Loucy (cell line): ENCODE data around the gene CGREF1.

ENCODE experiments used
- H2AFZ ChIP-seq: fragments of 200-600 bp; sonication (generic); 2 replicates; pipeline ENCODE4 v1.6.0; 2016; ENCODE audit warnings: antibody characterized with exemption, mild to moderate bottlenecking, low read length, moderate library complexity
- H3F3A ChIP-seq: fragments of 200-600 bp; 2 replicates; pipeline ENCODE4 v1.6.0; 2016; ENCODE audit warnings: antibody characterized with exemption, low read depth, mild to moderate bottlenecking
- H3K27me3 ChIP-seq: fragments of 200-600 bp; sonication (generic); 2 replicates; pipeline ENCODE4 v1.6.1; 2014; ENCODE audit warnings: low read length, mild to moderate bottlenecking; ENCODE audit not compliant: insufficient read depth, poor library complexity, severe bottlenecking
- H3K36me3 ChIP-seq: fragments of 200-600 bp; sonication (generic); 2 replicates; pipeline ENCODE4 v1.6.1; 2016; ENCODE audit warnings: low read length; ENCODE audit not compliant: insufficient read depth
- H3K4me1 ChIP-seq: fragments of 200-600 bp; sonication (generic); 2 replicates; pipeline ENCODE4 v1.5.1; 2014; ENCODE audit warnings: low read length, mild to moderate bottlenecking; ENCODE audit not compliant: insufficient read depth, poor library complexity, severe bottlenecking
- H3K4me2 ChIP-seq: fragments of 200-600 bp; sonication (generic); 2 replicates; pipeline ENCODE4 v1.6.0; 2014; ENCODE audit warnings: antibody characterized with exemption, low read length, low read depth, mild to moderate bottlenecking; ENCODE audit not compliant: poor library complexity, severe bottlenecking
- H3K4me3 ChIP-seq: fragments of 200-600 bp; sonication (generic); 2 replicates; pipeline ENCODE4 v1.5.1; 2014; ENCODE audit warnings: low read length, mild to moderate bottlenecking, mixed read lengths; ENCODE audit not compliant: poor library complexity, severe bottlenecking
- H3K79me2 ChIP-seq: fragments of 200-600 bp; sonication (generic); 2 replicates; pipeline ENCODE4 v1.6.1; 2014; ENCODE audit warnings: low read length; ENCODE audit not compliant: insufficient read depth
- H3K9ac ChIP-seq: fragments of 200-600 bp; sonication (generic); 2 replicates; pipeline ENCODE4 v1.6.0; 2014; ENCODE audit warnings: mild to moderate bottlenecking, low read depth, low read length, moderate library complexity; ENCODE audit not compliant: poor library complexity, severe bottlenecking
- H3K9me2 ChIP-seq: fragments of 200-600 bp; sonication (generic); replicated peaks from 2 replicates; pipeline ENCODE4 v1.6.1; 2016; ENCODE audit warnings: low read depth, low read length, mixed read lengths
- H3K9me3 ChIP-seq: fragments of 200-600 bp; sonication (generic); 2 replicates; pipeline ENCODE4 v1.6.1; 2014; ENCODE audit warnings: mild to moderate bottlenecking, antibody characterized with exemption, low read length, low read depth; ENCODE audit not compliant: insufficient read depth
- H4K20me1 ChIP-seq: fragments of 200-600 bp; sonication (generic); 2 replicates; pipeline ENCODE4 v1.6.0; 2014; ENCODE audit warnings: antibody characterized with exemption, low read length, mild to moderate bottlenecking; ENCODE audit not compliant: insufficient read depth, poor library complexity, severe bottlenecking
- EZH2phosphoT487 ChIP-seq: fragments of 200-600 bp; IDR thresholded peaks from 2 replicates; pipeline ENCODE4 v1.6.1; 2018; ENCODE audit warnings: antibody characterized with exemption, mild to moderate bottlenecking, moderate library complexity, borderline replicate concordance
- TF ChIP-seq, protein P1 (sequence below): fragments of 200-600 bp; sonication (generic); conservative IDR thresholded peaks from 2 replicates; pipeline ENCODE4 v1.5.1; 2014; ENCODE audit warnings: mild to moderate bottlenecking, antibody characterized with exemption, low read length

CGREF1 gene

GRCh38 chr2:27094353-27094984 is 24.5 kb downstream of the CGREF1 start:
- H2AFZ ChIP-seq = no peak overlapping the region

GRCh38 chr2:27093430-27094352 is 25.2 kb downstream of the CGREF1 start:
- Histone ChIP-seq H3K4me3 (no peak overlapping the region), H3K4me2 (no peak overlapping the region), H3K9me3 (no peaks in the 10 kb centered on the region), H3K36me3 (no peaks in the 10 kb centered on the region), H3K4me1 (peaks cover 4% of the 10 kb centered on the region), H3F3A (no peaks in the 10 kb centered on the region), H3K9me2 (no peaks in the 10 kb centered on the region), H2AFZ (no peak overlapping the region), H3K9ac (no peak overlapping the region), H4K20me1 (no peaks in the 10 kb centered on the region), H3K79me2 (no peaks in the 10 kb centered on the region), H3K27me3 (no peaks in the 10 kb centered on the region)
- TF ChIP-seq, protein P1, sequence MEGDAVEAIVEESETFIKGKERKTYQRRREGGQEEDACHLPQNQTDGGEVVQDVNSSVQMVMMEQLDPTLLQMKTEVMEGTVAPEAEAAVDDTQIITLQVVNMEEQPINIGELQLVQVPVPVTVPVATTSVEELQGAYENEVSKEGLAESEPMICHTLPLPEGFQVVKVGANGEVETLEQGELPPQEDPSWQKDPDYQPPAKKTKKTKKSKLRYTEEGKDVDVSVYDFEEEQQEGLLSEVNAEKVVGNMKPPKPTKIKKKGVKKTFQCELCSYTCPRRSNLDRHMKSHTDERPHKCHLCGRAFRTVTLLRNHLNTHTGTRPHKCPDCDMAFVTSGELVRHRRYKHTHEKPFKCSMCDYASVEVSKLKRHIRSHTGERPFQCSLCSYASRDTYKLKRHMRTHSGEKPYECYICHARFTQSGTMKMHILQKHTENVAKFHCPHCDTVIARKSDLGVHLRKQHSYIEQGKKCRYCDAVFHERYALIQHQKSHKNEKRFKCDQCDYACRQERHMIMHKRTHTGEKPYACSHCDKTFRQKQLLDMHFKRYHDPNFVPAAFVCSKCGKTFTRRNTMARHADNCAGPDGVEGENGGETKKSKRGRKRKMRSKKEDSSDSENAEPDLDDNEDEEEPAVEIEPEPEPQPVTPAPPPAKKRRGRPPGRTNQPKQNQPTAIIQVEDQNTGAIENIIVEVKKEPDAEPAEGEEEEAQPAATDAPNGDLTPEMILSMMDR = no peak
- no peak for TF ChIP-seq EZH2phosphoT487

More at GRCh38 chr2:27094353-27094984, 24.5 kb downstream of the CGREF1 start:
- H3K9me3 ChIP-seq = no peaks in the 10 kb centered on the region
- H3K9ac ChIP-seq = no peak overlapping the region
- H3K4me2 ChIP-seq = no peak overlapping the region
- no peaks in the 10 kb centered on the region for H3F3A ChIP-seq
- no peaks in the 10 kb centered on the region for H4K20me1 ChIP-seq
- no peaks in the 10 kb centered on the region for H3K4me1 ChIP-seq
- H3K9me2 ChIP-seq = no peaks in the 10 kb centered on the region
- H3K27me3 ChIP-seq = no peaks in the 10 kb centered on the region
- H3K36me3 ChIP-seq = no peaks in the 10 kb centered on the region
- TF ChIP-seq, protein P1 = no peak
- no peak for TF ChIP-seq EZH2phosphoT487
- H3K79me2 ChIP-seq = no peaks in the 10 kb centered on the region
- H3K4me3 ChIP-seq = no peak overlapping the region

DNA sequence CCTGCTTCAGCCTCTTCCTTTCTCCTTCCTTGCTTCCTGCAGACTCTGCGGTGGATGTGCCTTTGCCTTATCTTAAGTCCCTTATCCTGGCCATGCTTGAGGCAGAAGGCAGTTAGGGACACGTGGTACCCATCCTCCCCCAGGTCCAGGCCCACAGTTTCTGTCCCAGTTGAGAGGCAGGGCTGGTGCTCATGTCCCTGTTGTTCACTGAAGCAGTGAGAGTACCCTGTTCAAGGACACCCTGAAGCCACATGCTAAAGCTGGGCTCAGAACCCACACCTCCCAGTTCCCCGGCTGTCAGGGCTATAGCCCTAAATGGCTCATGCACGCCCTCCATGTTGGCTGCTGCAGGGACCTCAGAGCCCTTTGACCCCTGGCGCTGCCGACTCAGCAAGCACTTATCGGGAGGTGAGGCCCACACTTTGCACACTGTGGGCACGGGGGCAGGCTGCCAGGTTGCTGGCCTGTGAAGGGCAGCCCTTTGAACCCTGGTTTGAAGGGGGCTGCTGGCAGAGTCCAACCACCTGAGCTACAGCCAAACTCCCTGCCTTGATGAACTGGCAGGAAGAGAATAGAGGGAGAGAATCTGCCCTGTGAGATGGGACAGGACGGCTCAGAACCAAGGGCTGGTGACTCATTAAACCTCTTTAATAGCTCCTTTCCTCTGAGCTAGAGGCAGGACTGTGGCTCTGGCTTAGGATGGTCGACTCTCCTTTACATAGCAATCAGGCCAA is 26.1 kb downstream of the CGREF1 start:
- Histone ChIP-seq H4K20me1 (no peaks in the 10 kb centered on the region), H3K9me3 (no peaks in the 10 kb centered on the region), H3K9me2 (no peaks in the 10 kb centered on the region), H3K79me2 (no peaks in the 10 kb centered on the region), H3K9ac (no peak overlapping the region), H3K4me3 (no peak overlapping the region), H3F3A (no peaks in the 10 kb centered on the region), H2AFZ (no peak overlapping the region), H3K4me2 (no peak overlapping the region), H3K4me1 (peaks cover 8% of the 10 kb centered on the region), H3K36me3 (no peaks in the 10 kb centered on the region), H3K27me3 (no peaks in the 10 kb centered on the region)
- TF ChIP-seq EZH2phosphoT487 = no peak
- TF ChIP-seq, protein P1 = no peak
